Panc1 (cell line): ENCODE data around the gene CCDC78. TPM values are rescaled to one million over a fixed set of nuclear protein-coding genes. Genes with fewer than 3 reads are reported as not detected.
"Not testable (repeated sequence)": the region's sequence is repeated elsewhere in the genome, so short reads cannot be mapped to it uniquely, and the experiment has no call there.

ENCODE experiments used
- ATAC-seq: fragments of 200-7000 bp; cut with Tn5 transposase; 2 replicates; pipeline ENCODE4 v1.9.1; 2020; ENCODE audit warnings: mild to moderate bottlenecking, moderate library complexity
- BruUV-seq: library from RNA; stranded (reverse); fragments of 400-500 nt; replicated peaks from 2 replicates; lab custom pipeline; 2021; lab: Mats Ljungman, UMichigan
- CTCF ChIA-PET: fragments of 300-600 bp; sonication (Branson Sonifier 250); formaldehyde crosslinking; loops from one replicate; lab custom pipeline; 2022; ENCODE audit warnings: antibody characterized with exemption; lab: Charles Lee
- POLR2A ChIA-PET: fragments of 300-600 bp; sonication (Branson Sonifier 250); formaldehyde crosslinking; loops from one replicate; lab custom pipeline; 2022; ENCODE audit warnings: antibody characterized with exemption; lab: Charles Lee
- DNase-seq: peaks from one replicate; pipeline ENCODE4 v3.0.0-alpha.2; 2010; ENCODE audit warnings: low read depth, low spot score
- H3K27ac ChIP-seq: 2 replicates; pipeline ENCODE4 v1.5.1; 2011; ENCODE audit warnings: mild to moderate bottlenecking, low read length, inconsistent platforms
- H3K27me3 ChIP-seq: fragments of 200-500 bp; sonication (Bioruptor generic); 2 replicates; pipeline ENCODE4 v1.6.0; 2014; ENCODE audit warnings: low read length, inconsistent platforms; ENCODE audit not compliant: control insufficient read depth, insufficient read depth
- H3K36me3 ChIP-seq: fragments of 200-500 bp; sonication (Bioruptor generic); 2 replicates; pipeline ENCODE4 v1.5.1; 2014; ENCODE audit warnings: inconsistent platforms, mild to moderate bottlenecking, low read length, moderate library complexity; ENCODE audit not compliant: control insufficient read depth, insufficient read depth
- H3K4me1 ChIP-seq: 2 replicates; pipeline ENCODE4 v1.5.1; 2011; ENCODE audit warnings: inconsistent platforms, mild to moderate bottlenecking, low read length, moderate library complexity; ENCODE audit not compliant: control insufficient read depth, insufficient read depth
- H3K4me3 ChIP-seq, 2 experiments: 2 replicates each; pipeline ENCODE4 v1.5.1; 2011 to 2012; ENCODE audit warnings: low read depth in 2 of 2, low read length in 2 of 2, mild to moderate bottlenecking in 2 of 2, inconsistent platforms in 1 of 2, moderate library complexity in 1 of 2
- H3K9me3 ChIP-seq: fragments of 200-500 bp; sonication (Bioruptor generic); 2 replicates; pipeline ENCODE4 v1.5.1; 2014; ENCODE audit warnings: low read depth, mild to moderate bottlenecking, inconsistent platforms, low read length, moderate library complexity; ENCODE audit not compliant: control insufficient read depth, insufficient read depth
- POLR2AphosphoS5 ChIP-seq: IDR thresholded peaks from 2 replicates; pipeline ENCODE4 v1.6.1; 2012; ENCODE audit warnings: mild to moderate bottlenecking, low read depth, low read length, moderate library complexity
- TCF7L2 ChIP-seq: IDR thresholded peaks from 2 replicates; pipeline ENCODE4 v1.6.1; 2011; ENCODE audit warnings: mild to moderate bottlenecking, low read depth, low read length, inconsistent platforms
- in situ Hi-C: cut with HindIII; loops from 2 replicates; pipeline ENCODE4 v1.10.0; 2016; ENCODE audit warnings: low sequenced_read_pairs, low pct_unique_long_range_greater_than_20kb
- intact Hi-C: fragments of 100-400 bp; cut with micrococcal nuclease; formaldehyde crosslinking; loops from one replicate; pipeline ENCODE4 v1.10.0; 2022; ENCODE audit not compliant: unreplicated experiment
- total RNA-seq: library from RNA; stranded (reverse); gene quantifications from one replicate; pipeline ENCODE4 v1.2.1, GENCODE V29; 2021; ENCODE audit not compliant: unreplicated experiment
- TF ChIP-seq, protein P1 (sequence below): fragments of 450-650 bp; IDR thresholded peaks from 2 replicates; pipeline ENCODE4 v1.5.1; 2017; ENCODE audit warnings: mild to moderate bottlenecking

The CCDC78 gene
- total RNA-seq, 1 experiment from 2014 or later, result 18.2 TPM

DNA sequence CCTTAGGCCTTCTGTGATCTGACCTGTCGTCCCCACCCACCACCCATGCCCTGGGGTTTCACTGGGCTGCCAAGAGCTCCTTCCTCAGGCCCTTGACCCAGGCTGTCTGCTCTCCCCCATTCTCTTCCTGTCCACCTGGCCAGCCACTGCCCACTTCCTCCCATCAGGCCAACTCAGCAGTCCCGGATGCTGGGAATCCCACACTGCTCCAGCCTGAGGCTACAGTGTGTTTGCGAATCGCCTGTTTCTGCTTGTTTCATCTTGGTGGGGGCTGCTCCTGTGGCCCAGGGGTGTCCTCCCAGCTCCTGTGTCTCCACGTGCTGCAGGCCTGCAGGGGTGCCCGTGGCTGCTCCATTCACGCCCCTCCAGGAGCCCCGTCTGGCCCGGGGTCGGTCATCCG lies 12.2 kb downstream of the CCDC78 start (continued):
- TF ChIP-seq, protein P1, sequence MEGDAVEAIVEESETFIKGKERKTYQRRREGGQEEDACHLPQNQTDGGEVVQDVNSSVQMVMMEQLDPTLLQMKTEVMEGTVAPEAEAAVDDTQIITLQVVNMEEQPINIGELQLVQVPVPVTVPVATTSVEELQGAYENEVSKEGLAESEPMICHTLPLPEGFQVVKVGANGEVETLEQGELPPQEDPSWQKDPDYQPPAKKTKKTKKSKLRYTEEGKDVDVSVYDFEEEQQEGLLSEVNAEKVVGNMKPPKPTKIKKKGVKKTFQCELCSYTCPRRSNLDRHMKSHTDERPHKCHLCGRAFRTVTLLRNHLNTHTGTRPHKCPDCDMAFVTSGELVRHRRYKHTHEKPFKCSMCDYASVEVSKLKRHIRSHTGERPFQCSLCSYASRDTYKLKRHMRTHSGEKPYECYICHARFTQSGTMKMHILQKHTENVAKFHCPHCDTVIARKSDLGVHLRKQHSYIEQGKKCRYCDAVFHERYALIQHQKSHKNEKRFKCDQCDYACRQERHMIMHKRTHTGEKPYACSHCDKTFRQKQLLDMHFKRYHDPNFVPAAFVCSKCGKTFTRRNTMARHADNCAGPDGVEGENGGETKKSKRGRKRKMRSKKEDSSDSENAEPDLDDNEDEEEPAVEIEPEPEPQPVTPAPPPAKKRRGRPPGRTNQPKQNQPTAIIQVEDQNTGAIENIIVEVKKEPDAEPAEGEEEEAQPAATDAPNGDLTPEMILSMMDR, result no peak

DNA sequence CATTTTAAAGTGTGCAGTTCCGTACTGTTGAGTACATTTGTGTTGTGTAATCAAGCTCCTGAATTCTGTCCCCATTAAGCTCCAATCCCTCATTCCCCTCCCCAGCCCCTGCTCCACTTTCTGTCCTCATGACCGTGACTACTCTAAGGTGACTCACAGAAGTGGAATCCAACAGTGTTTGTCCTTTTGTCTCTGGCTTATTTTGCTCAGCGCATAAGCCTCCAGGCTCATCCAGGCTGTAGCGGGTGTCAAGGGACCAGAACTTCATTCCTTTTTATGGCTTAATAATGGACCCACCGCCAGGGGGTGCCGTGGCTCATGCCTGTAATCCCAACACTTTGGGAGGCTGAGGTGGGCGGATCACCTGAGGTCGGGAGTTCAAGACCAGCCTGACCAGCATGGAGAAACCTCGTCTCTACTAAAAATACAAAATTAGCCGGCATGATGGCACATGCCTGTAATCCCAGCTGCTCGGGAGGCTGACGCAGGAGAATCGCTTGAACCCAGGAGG lies 13.4 kb downstream of the CCDC78 start:
- ATAC-seq, result peak; percentile 59
- intact Hi-C loops, H3K27me3 ChIP-seq, BruUV-seq, in situ Hi-C loops, H3K36me3 ChIP-seq, H3K4me3 ChIP-seq, H3K9me3 ChIP-seq: not testable (repeated sequence)
- peak; percentile 99 for DNase-seq
- TF ChIP-seq, protein P1, result peak; percentile 89
- peak; percentile 57; the same call in 1 of the 2 replicates for TF ChIP-seq POLR2AphosphoS5
- CTCF ChIA-PET, result interaction anchor here (0.8 to 1.6 kb wide), 4 partner anchors 8 to 72 kb away, joined by 3 to 7 read pairs (median 6); partner anchors contain the start of gene ANTKMT
- POLR2A ChIA-PET, result interaction anchor here (0.5 to 1.2 kb wide), 2 partner anchors 9 to 268 kb away, joined by 5 to 8 read pairs; partner anchors contain the start of gene SOX8
- peak overlapping the region; percentile 60 for H3K27ac ChIP-seq
- H3K4me1 ChIP-seq, result peaks cover 48% of the 10 kb centered on the region

DNA sequence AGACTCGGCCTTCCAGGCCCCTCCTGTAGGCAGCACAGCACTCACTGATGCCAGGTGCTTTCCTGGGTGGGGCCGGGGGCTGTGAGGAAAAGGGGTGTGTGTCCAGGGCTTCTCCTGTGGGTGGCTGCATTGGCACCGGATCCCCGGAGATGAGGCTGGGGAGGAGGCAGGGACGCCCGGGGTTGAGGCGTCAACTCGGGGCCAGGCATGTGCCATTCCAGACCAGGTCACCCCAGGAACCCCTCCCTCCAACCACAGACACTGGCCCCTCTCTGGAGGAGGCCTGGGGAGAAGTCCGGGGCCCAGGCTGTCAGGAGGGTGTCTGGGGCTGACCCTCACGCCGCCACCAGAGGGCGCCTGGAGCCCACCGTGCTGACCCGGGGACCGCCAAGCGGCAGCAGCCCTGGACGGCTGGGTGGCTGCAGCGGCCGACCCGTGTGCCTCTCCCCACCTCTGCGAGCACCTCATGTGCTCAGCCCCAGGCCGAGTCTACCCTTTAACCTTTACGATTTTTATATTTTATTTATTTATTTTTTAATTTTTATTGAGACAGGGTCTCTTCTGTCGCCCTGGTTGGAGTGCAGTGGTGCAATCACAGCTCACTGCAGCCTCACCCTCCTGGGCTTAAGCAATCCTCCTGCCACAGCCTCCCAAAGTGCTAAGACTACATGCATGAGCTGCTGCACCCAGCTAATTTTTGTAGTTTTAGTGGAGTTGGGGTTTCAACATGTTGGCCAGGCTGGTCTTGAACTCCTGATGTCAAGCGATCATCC lies 14.5 kb downstream of the CCDC78 start:
- in situ Hi-C loops, result no loop called here
- no peaks in the 10 kb centered on the region for H3K9me3 ChIP-seq

More for the DNA sequence above, 14.5 kb downstream of the CCDC78 start:
- CTCF ChIA-PET, result interaction anchor here (0.8 to 1.6 kb wide), 4 partner anchors 9 to 73 kb away, joined by 3 to 7 read pairs (median 6); partner anchors contain the start of gene ANTKMT
- H3K4me3 ChIP-seq, result no peak overlapping the region
- H3K27ac ChIP-seq, result peak overlapping the region; percentile 63
- TF ChIP-seq TCF7L2 (no peak), POLR2AphosphoS5 (peak; percentile 7; the same call in 1 of the 2 replicates)
- TF ChIP-seq, protein P1, result peak; percentile 98
- H3K4me1 ChIP-seq, result peaks cover 43% of the 10 kb centered on the region
- POLR2A ChIA-PET, result interaction anchor here (1.2 kb wide), 1 partner anchor 10 kb away, joined by 5 read pairs; no protein-coding TSS in a partner anchor
- no peaks in the 10 kb centered on the region; the same call in 1 of the 2 replicates for H3K36me3 ChIP-seq
- DNase-seq, result no peak
- no peaks in the 10 kb centered on the region for H3K27me3 ChIP-seq
- intact Hi-C loops, result no loop called here
- peak; percentile 56 for ATAC-seq
- BruUV-seq, result no TSS peak
